OCI-LY3 (cell line): Measurements from ENCODE around the gene HS6ST1.

Source experiments
- EZH2phosphoT487 ChIP-seq: fragments of 200-600 bp; shearing (Covaris generic); IDR thresholded peaks from 2 replicates; pipeline ENCODE4 v1.6.1; 2018; ENCODE audit warnings: antibody characterized with exemption, mixed run types, low read depth
- TF ChIP-seq, protein P1 (sequence below): fragments of 200-600, 300-600 bp; sonication (generic); IDR thresholded peaks from 2 replicates; pipeline ENCODE4 v1.5.1; 2014; ENCODE audit warnings: antibody characterized with exemption, low read length, low read depth

DNA sequence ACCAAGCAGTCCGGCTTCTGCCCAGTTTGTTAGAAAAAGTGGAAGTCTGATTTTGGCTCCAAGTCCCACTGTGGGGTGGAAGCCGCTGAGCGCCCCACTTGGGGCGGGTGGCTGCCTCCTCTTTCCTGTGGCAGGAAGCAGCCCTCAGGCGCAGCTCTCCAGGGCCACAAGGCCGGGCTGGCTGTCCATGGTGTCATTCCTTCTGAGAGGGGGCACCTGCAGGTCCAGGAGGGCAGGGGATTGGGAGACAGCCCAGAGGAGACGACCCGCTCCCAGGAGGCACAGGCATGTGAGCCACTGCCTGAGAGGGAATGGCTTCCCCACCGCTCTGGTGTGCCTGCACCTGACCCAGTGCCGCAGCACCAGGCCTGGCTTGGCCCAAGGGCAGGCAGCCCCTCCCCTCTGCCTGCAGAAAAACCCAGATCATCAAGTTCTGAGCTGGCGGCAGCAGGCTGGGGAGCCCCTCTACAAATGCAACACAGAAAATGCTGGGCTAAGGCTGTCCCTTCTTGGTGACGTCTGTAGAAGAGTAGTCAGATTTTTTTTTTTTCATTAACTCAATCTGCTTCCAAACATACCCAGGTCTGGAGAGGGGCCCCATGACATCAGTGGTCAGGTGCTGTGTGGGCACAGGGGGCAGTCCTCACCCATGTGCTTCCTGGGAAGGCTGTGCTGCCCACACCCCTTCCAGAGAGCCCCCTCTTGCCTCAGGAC is 38.4 kb downstream of the HS6ST1 start:
- TF ChIP-seq EZH2phosphoT487: no peak
- TF ChIP-seq, protein P1, sequence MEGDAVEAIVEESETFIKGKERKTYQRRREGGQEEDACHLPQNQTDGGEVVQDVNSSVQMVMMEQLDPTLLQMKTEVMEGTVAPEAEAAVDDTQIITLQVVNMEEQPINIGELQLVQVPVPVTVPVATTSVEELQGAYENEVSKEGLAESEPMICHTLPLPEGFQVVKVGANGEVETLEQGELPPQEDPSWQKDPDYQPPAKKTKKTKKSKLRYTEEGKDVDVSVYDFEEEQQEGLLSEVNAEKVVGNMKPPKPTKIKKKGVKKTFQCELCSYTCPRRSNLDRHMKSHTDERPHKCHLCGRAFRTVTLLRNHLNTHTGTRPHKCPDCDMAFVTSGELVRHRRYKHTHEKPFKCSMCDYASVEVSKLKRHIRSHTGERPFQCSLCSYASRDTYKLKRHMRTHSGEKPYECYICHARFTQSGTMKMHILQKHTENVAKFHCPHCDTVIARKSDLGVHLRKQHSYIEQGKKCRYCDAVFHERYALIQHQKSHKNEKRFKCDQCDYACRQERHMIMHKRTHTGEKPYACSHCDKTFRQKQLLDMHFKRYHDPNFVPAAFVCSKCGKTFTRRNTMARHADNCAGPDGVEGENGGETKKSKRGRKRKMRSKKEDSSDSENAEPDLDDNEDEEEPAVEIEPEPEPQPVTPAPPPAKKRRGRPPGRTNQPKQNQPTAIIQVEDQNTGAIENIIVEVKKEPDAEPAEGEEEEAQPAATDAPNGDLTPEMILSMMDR: no peak
